Hepatocyte (in vitro differentiated cells): Measurements from ENCODE around the gene FAM200A.

ENCODE experiments used
- EZH2phosphoT487 ChIP-seq: fragments of 200-600 bp; sonication (generic); IDR thresholded peaks from one replicate; pipeline ENCODE4 v1.6.1; 2018; ENCODE audit warnings: antibody characterized with exemption, mild to moderate bottlenecking, low read depth, moderate library complexity; ENCODE audit not compliant: unreplicated experiment, severe bottlenecking
- TF ChIP-seq, protein P1 (sequence below): fragments of 200-600 bp; sonication (generic); IDR thresholded peaks from 2 replicates; pipeline ENCODE4 v1.5.1; 2016; ENCODE audit warnings: antibody characterized with exemption, mild to moderate bottlenecking; ENCODE audit not compliant: poor library complexity

DNA sequence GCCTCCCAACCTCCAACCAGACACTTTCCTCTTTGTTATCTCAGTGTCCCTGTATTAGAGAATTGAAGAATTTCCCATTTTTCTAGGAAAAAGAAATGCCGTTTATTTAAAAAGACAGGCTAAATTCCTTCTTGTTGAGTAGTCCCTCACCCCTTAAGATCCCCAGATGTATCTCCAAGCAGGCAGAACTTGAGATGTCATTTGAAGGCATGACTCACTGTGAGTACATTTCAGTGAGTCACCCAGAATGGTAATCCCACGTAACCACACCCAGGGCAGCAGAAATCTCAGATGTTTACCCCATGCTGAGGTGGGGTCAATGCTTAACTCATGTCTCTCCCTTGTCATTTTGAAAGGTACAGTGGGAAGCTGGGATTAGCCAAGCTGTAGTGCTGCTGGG, 10.9 kb upstream of the FAM200A start:
- TF ChIP-seq, protein P1, sequence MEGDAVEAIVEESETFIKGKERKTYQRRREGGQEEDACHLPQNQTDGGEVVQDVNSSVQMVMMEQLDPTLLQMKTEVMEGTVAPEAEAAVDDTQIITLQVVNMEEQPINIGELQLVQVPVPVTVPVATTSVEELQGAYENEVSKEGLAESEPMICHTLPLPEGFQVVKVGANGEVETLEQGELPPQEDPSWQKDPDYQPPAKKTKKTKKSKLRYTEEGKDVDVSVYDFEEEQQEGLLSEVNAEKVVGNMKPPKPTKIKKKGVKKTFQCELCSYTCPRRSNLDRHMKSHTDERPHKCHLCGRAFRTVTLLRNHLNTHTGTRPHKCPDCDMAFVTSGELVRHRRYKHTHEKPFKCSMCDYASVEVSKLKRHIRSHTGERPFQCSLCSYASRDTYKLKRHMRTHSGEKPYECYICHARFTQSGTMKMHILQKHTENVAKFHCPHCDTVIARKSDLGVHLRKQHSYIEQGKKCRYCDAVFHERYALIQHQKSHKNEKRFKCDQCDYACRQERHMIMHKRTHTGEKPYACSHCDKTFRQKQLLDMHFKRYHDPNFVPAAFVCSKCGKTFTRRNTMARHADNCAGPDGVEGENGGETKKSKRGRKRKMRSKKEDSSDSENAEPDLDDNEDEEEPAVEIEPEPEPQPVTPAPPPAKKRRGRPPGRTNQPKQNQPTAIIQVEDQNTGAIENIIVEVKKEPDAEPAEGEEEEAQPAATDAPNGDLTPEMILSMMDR, result no peak
- no peak for TF ChIP-seq EZH2phosphoT487
